Stimulated activated CD8-positive, alpha-beta memory T cell treated with anti-CD3 and anti-CD28 coated beads, Interleukin-4, amount 100 ng/mL, for 4 hours (primary cell): ENCODE data around the gene RTEL1.
"Not testable (repeated sequence)": the region's sequence is repeated elsewhere in the genome, so short reads cannot be mapped to it uniquely, and the experiment has no call there.

ENCODE experiments used
- DNase-seq, 2 donors: peaks; one replicate each; pipeline ENCODE4 v3.0.0-alpha.2; 2020; ENCODE audit warnings: low read depth in 2 of 2, low spot score in 1 of 2

RTEL1 gene, protein sequence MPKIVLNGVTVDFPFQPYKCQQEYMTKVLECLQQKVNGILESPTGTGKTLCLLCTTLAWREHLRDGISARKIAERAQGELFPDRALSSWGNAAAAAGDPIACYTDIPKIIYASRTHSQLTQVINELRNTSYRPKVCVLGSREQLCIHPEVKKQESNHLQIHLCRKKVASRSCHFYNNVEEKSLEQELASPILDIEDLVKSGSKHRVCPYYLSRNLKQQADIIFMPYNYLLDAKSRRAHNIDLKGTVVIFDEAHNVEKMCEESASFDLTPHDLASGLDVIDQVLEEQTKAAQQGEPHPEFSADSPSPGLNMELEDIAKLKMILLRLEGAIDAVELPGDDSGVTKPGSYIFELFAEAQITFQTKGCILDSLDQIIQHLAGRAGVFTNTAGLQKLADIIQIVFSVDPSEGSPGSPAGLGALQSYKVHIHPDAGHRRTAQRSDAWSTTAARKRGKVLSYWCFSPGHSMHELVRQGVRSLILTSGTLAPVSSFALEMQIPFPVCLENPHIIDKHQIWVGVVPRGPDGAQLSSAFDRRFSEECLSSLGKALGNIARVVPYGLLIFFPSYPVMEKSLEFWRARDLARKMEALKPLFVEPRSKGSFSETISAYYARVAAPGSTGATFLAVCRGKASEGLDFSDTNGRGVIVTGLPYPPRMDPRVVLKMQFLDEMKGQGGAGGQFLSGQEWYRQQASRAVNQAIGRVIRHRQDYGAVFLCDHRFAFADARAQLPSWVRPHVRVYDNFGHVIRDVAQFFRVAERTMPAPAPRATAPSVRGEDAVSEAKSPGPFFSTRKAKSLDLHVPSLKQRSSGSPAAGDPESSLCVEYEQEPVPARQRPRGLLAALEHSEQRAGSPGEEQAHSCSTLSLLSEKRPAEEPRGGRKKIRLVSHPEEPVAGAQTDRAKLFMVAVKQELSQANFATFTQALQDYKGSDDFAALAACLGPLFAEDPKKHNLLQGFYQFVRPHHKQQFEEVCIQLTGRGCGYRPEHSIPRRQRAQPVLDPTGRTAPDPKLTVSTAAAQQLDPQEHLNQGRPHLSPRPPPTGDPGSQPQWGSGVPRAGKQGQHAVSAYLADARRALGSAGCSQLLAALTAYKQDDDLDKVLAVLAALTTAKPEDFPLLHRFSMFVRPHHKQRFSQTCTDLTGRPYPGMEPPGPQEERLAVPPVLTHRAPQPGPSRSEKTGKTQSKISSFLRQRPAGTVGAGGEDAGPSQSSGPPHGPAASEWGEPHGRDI (N-terminal part only)

GRCh38 chr20:63657937-63658748, at the start of gene RTEL1:
RTEL1 (plus strand) TSS chr20:63658312; CDS start chr20:63659403, 1,091 bp downstream.
- peak; percentile 76 to 84 for DNase-seq

- DNase-seq = no peak
These were observed 47.3 kb upstream of the RTEL1 start for GRCh38 chr20:63610581-63611435.

- DNase-seq = no peak
These were observed 46.5 kb upstream of the RTEL1 start for GRCh38 chr20:63611646-63612045.

DNA sequence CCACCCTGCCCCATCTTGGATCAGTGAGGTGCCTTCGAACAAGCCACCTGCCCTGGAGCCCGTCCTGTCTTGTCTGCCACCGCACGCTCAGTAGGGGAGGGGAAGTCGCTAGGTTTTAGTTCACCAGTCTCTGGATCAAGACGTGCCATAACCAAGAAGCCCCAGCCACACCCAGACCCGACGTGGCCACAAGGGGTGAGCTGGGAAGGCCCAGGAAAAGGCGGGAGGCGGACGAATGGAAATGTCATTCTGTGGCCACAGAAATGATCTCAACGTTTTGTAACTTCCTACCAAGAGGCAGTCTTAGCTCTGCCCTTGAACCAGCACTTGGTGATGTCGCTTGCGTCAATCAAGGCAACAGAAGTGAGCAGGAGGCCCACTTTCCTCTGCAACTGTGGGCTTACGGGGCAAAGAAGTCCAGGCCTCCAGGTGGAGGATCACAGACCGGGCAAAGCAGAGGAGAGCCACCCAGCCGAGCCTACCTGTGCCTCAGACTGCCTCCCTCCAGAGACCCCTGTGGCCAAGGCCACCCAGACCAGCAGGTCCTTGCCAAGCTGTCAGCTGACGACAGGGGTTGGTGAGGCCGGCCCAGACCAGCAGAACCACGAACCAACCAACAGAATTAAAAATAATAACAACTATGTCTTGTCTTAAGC, 45.7 kb upstream of the RTEL1 start:
- no peak for DNase-seq

- not testable (repeated sequence) for DNase-seq
These were observed 44.1 kb upstream of the RTEL1 start for GRCh38 chr20:63613863-63614594.

DNA sequence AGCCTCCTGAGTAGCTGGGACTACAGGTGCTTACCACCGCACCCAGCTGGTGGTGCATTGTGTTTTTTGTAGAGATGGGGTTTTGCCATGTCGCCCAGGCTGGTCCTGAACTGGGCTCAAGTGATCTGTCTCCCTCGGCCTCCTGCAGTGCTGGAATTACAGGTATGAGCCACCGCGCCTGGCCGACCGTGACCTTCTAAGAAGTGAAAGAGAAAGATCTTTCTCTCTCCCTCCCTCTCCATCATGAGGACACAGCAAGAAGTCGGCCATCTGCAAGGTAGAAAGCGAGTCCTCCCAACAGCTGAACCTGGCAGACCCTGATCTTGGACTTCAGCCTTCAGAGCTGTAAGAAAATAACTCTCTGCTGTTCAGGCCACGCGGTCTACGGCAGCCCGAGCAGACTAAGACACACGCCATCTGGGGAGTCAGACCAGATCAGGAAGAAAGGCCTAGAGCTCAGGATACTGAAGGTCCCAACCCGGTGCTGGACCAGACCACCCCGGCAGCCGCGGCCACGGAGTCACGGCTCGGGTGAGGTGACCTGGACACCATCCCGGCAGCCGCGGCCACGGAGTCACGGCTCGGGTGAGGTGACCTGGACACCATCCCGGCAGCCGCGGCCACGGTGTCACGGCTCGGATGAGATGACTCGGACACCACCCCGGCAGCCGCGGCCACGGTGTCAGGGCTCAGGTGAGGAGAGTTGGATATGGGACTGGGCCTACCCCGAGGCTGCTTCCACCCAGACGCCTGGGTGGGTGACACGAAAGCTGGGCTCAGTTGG, 40.8 kb upstream of the RTEL1 start:
- DNase-seq = no peak

- no peak for DNase-seq
These were observed 40.2 kb upstream of the RTEL1 start for GRCh38 chr20:63617876-63618265.

DNA sequence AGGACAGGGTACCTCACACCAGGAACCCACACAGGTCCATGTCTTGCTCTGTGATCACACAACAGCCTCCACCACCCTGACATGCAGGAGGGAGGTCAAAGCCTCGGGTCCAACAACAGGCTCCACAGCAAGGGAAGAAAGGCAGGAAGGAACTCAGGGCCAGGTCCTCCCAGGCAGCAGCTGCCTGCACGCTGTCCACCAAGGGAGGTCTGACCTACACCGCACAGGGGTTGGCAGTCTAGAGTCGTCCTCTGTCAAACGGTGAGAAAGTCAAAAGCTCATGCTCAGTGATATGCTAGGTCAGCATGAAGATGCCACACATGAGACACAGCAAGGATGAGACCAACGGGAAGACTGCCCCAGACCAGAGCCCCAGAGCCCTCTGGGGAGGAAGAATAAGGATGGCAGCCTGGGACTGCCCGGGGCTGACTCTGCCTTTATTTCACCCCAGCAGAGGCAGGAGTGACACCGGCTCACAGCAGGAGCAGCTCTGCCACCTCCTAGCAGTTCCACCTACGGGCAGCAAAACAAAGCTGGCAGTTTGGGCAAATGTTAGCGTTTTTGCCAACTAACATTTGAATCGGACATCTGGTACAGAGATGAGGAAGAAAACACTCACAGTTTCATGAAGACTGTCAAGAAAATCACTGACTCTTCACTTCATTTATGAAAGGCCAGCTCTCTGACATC, 39.7 kb upstream of the RTEL1 start:
- DNase-seq = no peak

DNA sequence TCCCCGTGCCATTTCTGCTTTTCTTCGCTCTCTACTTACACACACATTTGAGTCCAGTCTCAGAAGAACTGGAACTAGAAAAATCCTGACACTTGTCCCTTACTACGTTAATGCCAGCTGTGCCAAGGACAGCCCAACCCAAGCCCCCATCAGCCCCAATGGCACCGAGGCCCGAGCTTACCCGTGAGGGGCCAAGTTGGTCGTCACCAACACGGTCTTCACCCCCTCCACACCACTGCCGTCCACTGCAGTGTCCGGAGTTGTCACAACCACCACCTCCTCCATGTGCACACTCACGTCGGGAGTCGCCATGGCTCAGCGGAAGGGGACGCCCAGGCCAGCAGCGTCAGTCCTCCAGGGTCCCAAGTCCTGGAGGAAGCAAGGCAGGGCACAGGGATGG, 39.0 kb upstream of the RTEL1 start:
- no peak for DNase-seq

- no peak for DNase-seq
These were observed 38.6 kb upstream of the RTEL1 start for GRCh38 chr20:63619505-63619904.

DNA sequence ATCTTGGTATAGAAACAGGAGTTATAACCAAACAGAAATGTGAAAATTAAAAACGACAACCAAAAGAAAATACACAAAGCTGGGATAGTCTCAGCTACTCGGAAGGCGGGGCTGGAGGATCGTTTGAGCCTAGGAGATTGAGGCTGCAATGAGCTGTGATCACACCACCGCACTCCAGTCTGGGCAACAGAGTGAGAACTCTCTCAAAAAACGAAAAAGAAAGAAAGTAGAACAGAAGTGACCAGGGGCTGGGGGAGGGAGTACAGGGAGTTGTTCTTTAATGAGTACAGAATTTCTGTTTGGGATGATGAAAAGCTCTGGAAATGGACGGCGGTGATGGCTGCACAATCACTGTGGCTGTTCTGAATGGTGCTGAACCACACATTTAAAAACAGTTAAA, 37.1 kb upstream of the RTEL1 start:
- DNase-seq = no peak

GRCh38 chr20:63622096-63622495, 36.0 kb upstream of the RTEL1 start:
- DNase-seq = no peak

DNA sequence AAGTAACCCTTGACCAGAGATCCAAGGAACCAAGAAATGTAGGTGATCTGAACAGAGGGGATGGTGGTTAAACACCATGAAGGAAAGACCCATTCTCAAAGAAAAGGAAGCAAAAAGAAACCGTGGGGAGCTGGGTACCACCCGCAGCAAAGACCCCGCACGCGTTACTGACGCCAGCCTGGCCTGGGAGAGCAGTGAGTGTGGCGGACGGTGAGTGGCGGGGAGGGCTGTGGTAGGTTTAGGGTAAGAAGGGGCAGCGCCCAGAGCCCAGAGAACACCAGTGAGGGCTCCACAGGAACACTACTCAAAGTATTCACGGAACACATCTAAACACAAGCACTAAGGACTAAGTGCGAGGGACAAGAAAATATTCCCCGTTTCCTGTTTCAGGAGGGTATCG, 35.4 kb upstream of the RTEL1 start:
- no peak for DNase-seq

DNA sequence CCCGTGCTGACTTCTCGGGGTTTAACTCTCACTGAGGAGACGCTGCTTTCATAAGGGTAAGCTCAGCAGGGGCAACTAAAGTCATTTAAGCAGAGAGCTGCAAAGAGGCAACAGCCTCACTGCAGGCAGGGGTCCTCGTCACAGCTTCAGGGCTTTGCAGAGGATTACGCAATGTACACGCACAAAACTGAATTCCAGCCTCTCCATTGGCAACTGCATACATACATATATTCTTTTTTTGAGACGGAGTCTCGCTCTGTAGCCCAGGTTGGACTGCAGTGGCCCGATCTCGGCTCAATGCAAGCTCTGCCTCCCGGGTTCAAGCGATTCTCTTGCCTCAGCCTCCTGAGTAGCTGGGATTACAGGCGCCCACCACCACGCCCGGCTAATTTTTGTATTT, 33.6 kb upstream of the RTEL1 start:
- DNase-seq = no peak

DNA sequence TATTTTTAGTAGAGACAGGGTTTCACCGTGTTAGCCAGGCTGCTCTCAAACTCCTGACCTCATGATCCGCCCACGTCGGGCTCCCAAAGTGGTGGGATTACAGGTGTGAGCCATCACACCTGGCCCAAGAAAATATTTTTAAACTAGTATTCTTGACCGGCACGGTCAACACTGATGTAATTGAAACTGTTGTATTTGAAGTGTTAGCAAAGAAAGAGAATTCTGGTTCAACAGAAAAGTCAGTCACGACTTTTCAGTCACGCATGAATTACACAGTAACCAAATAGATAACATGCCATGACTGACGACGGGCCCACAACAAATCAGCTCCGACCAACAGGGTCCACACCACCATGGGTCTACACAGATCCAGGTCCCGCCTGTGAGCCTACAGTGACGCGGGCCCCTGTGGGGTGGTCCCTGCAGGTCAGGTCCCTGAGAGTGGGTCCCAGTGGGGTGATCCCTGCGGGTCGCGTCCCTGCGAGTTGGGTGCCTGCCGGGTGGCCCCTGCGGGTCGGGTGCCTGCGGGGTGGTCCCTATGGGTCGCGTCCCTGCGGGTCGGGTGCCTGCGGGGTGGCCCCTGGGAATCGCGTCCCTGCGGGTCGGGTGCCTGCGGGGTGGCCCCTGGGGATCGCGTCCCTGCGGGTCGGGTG, 32.2 kb upstream of the RTEL1 start:
- no peak for DNase-seq

GRCh38 chr20:63626424-63627128, 31.5 kb upstream of the RTEL1 start, which contains the start of gene GMEB2:
GMEB2 (minus strand) TSS chr20:63627101; CDS start chr20:63619397, 7,704 bp downstream.
- DNase-seq = no peak
